ENCODE results near the gene HEYL. TPM values are rescaled to one million over a fixed set of nuclear protein-coding genes. Genes with fewer than 3 reads are reported as not detected.
"Not testable (repeated sequence)": the region's sequence is repeated elsewhere in the genome, so short reads cannot be mapped to it uniquely, and the experiment has no call there.

HEYL gene
- polyA plus RNA-seq, 1 donor: 56.8 TPM

GRCh38 chr1:39601667-39602255, 37.7 kb downstream of the HEYL start:
- DNase-seq: not testable (repeated sequence)

GRCh38 chr1:39596163-39596562, 43.3 kb downstream of the HEYL start:
- no peak for DNase-seq

GRCh38 chr1:39593386-39593785, 46.1 kb downstream of the HEYL start:
- DNase-seq: no peak

- DNase-seq: no peak
These were observed 47.4 kb downstream of the HEYL start for GRCh38 chr1:39592069-39592468.

- DNase-seq: no peak
These were observed 48.9 kb downstream of the HEYL start for GRCh38 chr1:39590546-39590945.

- DNase-seq: no peak
These were observed 53.5 kb downstream of the HEYL start for GRCh38 chr1:39585933-39586332.

GRCh38 chr1:39576016-39576657, 63.3 kb downstream of the HEYL start:
- peak; percentile 17 for DNase-seq

- DNase-seq: peak; percentile 29
These were observed 64.0 kb downstream of the HEYL start for GRCh38 chr1:39575191-39576015.

- no peak for DNase-seq
These were observed 64.8 kb downstream of the HEYL start for GRCh38 chr1:39574646-39575045.

Other genes with a start within 250 kb of the HEYL start
- gene BMP8A, start 148.0 kb downstream of the HEYL start, polyA plus RNA-seq (ENCODE audit: insufficient read length): 0.53 TPM
- gene PABPC4, start 62.9 kb downstream of the HEYL start, polyA plus RNA-seq (ENCODE audit: insufficient read length): 538 TPM
- 12.8 TPM for gene NT5C1A, start 32.5 kb upstream of the HEYL start, polyA plus RNA-seq (ENCODE audit: insufficient read length)
- gene HPCAL4, start 51.8 kb upstream of the HEYL start, polyA plus RNA-seq (ENCODE audit: insufficient read length): 1.8 TPM
- gene PPIE, start 99.2 kb upstream of the HEYL start, polyA plus RNA-seq (ENCODE audit: insufficient read length): 41.6 TPM
- 0.37 TPM for gene OXCT2, start 131.7 kb upstream of the HEYL start, polyA plus RNA-seq (ENCODE audit: insufficient read length)
- 1.5 TPM for gene BMP8B, start 149.2 kb upstream of the HEYL start, polyA plus RNA-seq (ENCODE audit: insufficient read length)
- 17.2 TPM for gene TRIT1, start 243.9 kb upstream of the HEYL start, polyA plus RNA-seq (ENCODE audit: insufficient read length)